ENCODE measurements around the gene MYOD1. TPM values are rescaled to one million over a fixed set of nuclear protein-coding genes. Genes with fewer than 3 reads are reported as not detected.

MYOD1 gene
- total RNA-seq, 4 donors from 2014 or later, result not detected

DNA sequence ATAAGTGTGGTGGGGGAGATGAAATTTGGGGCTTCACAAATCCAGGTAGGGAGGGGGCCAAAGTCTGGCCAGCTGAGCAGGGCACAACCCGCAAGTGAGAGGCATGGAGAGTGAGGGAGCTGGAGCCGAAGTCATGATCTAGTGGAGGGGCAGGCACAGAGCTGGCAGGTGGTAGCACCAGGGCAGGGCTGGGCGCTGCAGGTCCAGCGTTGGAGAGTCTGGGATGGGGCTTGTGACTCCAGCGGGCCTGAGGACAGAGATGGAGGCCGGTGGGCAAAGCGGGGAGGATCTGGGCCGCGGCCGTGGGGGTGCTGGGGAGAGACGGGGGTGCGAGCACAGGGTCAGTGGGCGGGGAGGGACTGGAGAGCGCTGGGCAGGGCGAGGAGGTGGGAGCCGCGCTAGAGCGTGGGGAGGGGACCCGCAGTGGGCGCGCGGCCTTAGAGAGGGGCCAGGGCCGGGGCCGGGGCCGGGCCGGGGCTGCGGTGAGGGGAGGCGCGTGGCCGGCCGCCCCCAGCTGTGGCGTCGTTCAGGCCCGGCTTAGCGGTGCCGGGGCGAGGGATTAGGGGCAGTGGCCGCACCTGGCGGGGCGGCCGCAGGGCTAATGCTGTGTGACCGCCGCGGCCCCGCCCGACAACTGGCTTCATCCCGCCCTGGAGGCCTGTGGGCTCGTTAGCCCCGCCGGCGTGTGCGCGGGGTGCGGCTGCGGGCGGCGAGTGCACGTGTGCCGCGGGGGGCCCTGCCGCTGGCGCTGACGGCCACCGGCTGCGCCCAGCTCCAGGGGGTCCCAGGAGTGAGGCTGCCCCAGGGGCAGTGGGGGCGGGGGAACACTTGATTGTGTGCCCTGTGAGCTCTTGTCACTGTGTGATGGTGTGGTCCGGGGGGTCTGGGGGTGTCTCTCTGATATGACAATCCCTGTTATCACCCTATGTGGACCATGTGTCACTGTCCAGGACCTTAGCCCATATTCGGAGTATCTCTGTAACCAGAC lies 23.6 kb upstream of the MYOD1 start:
- Histone ChIP-seq H3K27ac (replicated peaks in 1 of 4) (no peak overlapping the region), H3K4me1 (peaks cover 0 to 7% (median 0%) of the 10 kb centered on the region in 4 donors), H3K9me3 (no peaks in the 10 kb centered on the region), H3K27me3 (peaks cover 0 to 56% (median 16%) of the 10 kb centered on the region in 4 donors), H3K4me3 (peak overlapping the region in 1 of 4 donors; percentile 14), H3K36me3 (no peaks in the 10 kb centered on the region)
- no peak for DNase-seq (ENCODE audit: extremely low spot score)
- intact Hi-C loops (cut with DNase I), result no loop called here
- 10% methylated on average over 21 of the region's 68 CpGs for WGBS
- TF ChIP-seq EP300 (IDR thresholded peaks at IDR 0.05), result no peak
- no peak for TF ChIP-seq POLR2A (IDR thresholded peaks at IDR 0.05; ENCODE audit: low read depth)
- TF ChIP-seq, protein P1, sequence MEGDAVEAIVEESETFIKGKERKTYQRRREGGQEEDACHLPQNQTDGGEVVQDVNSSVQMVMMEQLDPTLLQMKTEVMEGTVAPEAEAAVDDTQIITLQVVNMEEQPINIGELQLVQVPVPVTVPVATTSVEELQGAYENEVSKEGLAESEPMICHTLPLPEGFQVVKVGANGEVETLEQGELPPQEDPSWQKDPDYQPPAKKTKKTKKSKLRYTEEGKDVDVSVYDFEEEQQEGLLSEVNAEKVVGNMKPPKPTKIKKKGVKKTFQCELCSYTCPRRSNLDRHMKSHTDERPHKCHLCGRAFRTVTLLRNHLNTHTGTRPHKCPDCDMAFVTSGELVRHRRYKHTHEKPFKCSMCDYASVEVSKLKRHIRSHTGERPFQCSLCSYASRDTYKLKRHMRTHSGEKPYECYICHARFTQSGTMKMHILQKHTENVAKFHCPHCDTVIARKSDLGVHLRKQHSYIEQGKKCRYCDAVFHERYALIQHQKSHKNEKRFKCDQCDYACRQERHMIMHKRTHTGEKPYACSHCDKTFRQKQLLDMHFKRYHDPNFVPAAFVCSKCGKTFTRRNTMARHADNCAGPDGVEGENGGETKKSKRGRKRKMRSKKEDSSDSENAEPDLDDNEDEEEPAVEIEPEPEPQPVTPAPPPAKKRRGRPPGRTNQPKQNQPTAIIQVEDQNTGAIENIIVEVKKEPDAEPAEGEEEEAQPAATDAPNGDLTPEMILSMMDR (IDR thresholded peaks at IDR 0.05), result no peak
- no peak for TF ChIP-seq POLR2AphosphoS5 (IDR thresholded peaks at IDR 0.05)

DNA sequence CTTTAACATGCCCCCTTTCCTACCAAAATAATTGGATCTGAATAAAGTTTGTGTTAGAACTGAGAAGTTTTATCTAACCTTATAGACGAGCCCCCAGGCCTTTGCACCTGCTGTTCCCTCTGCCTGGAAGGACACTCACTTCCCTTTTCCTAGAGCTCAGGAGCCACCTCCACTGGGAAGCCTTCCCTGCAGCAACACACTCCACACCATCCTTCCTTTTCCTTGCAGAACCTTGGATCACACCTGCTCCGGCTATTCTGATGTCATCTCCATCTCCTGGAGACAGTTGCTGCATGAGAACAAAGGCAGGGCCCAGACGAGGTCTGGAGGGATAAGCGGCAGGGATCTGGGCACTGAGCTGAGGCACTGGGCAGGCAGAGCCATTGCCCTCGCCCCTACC lies 22.6 kb upstream of the MYOD1 start:
- no peak for DNase-seq (ENCODE audit: extremely low spot score)
- Histone ChIP-seq H3K27ac (replicated peaks in 1 of 4) (no peak overlapping the region), H3K36me3 (no peaks in the 10 kb centered on the region), H3K4me1 (peaks cover 0 to 7% (median 0%) of the 10 kb centered on the region in 4 donors), H3K27me3 (peaks cover 0 to 54% (median 16%) of the 10 kb centered on the region in 4 donors), H3K9me3 (no peaks in the 10 kb centered on the region), H3K4me3 (no peak overlapping the region)
- intact Hi-C loops (cut with DNase I), result no loop called here
- TF ChIP-seq EP300 (IDR thresholded peaks at IDR 0.05) (no peak), POLR2A (IDR thresholded peaks at IDR 0.05; ENCODE audit: low read depth) (no peak), POLR2AphosphoS5 (IDR thresholded peaks at IDR 0.05) (no peak)
- TF ChIP-seq, protein P1 (IDR thresholded peaks at IDR 0.05), result no peak
- WGBS, result 88% methylated on average over 5 of the region's 5 CpGs

DNA sequence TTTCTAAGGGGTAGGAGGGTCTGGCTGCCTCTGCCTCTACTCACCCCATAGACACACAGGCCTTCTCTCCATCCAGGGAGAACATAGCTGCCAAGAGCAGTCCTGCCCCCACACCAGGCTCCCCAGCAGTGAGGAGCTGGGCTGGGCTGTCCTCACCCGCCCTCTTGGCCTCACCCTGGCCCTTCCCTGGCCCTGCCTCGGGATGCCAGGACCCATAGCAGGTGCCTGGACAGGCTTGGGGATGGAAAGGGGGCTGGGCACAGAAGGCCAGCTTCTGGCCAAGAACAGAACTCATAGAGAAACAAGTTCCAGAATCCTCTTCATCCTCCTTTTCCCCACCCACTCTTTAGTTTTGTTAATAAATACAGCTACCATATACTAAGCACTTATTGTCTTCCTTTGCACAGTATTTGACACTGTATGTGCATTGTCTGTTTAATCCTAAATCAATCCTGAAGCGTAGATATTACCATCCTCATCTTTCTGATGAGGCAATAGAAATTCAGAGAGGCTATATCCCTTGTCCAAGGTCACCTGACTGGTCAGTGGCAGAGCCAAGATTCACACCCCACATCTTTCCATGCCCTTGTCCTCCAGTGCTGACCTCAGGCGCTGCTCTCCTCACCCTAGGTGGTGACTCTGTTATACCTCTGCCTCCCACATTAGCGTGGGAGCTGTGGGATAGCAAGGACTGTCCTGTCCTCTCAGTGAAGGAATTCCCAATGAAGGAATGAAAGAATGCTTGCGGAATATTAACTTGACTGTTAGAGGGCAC lies 22.0 kb upstream of the MYOD1 start:
- intact Hi-C loops (cut with DNase I), result no loop called here
- H3K36me3 ChIP-seq, result no peaks in the 10 kb centered on the region
- WGBS, result 56% methylated on average over 6 of the region's 6 CpGs
- H3K27me3 ChIP-seq, result peaks cover 0 to 48% (median 16%) of the 10 kb centered on the region in 4 donors
- no peak for DNase-seq (ENCODE audit: extremely low spot score)
- TF ChIP-seq, protein P1 (IDR thresholded peaks at IDR 0.05), result no peak
- TF ChIP-seq POLR2A (IDR thresholded peaks at IDR 0.05; ENCODE audit: low read depth), result no peak
- no peak for TF ChIP-seq EP300 (IDR thresholded peaks at IDR 0.05)
- no peak for TF ChIP-seq POLR2AphosphoS5 (IDR thresholded peaks at IDR 0.05)
- no peak overlapping the region for H3K27ac ChIP-seq (replicated peaks in 1 of 4)
- peaks cover 0 to 7% (median 0%) of the 10 kb centered on the region in 4 donors for H3K4me1 ChIP-seq
- no peaks in the 10 kb centered on the region for H3K9me3 ChIP-seq
- H3K4me3 ChIP-seq, result no peak overlapping the region

DNA sequence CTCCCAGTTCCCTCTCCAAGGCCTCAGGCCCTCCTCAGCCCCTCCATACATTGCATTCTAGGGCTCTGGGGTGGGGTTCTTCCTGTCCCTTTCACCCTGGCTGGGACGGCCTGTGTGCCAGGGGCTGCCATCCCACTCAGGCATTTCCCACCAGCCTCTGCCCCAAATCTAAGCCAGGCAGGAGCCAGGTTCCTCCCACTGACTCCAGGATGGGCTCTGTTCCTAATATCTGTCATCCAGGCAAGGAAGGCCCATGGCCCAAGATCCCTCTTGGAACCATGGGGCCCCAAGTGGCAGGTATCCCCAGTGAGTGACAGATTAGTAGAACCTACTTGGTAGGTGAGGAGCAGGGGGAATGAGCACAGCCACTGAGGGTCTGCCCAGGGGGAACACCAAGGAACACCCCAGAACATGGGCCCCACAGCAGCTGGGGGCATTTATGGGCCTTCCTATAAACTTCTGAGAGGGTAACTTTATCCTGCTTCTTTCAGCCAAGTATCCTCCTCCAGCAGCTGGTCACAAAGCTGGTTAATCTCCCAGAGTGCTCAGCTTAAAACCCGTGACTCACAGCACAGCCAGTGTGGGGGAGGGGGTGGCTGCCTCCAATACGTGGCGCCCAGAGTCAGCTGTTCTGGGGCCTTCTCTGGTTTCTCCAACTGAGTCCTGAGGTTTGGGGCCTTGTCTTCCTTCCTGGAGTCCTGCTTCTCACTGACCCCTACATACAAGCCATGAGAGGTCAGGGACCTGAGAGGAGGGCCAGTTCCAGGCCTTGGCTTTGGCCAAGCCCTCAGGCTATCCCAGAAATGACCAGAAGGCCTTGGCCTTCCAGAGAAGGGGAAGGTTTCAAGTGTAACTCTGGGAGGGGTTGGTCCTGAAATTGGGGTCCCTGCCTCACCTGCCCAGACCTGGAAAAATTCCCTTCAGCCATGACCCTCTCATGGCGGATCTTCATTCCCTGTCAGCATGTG lies 19.9 kb upstream of the MYOD1 start:
- 94% methylated on average over 2 of the region's 5 CpGs for WGBS
- Histone ChIP-seq H3K27me3 (peaks cover 0 to 33% (median 15%) of the 10 kb centered on the region in 4 donors), H3K36me3 (no peaks in the 10 kb centered on the region), H3K4me3 (no peak overlapping the region), H3K27ac (replicated peaks in 1 of 4) (no peak overlapping the region), H3K9me3 (peaks cover 0 to 6% (median 0%) of the 10 kb centered on the region in 4 donors), H3K4me1 (peaks cover 0 to 7% (median 0%) of the 10 kb centered on the region in 4 donors)
- DNase-seq (ENCODE audit: extremely low spot score), result no peak
- TF ChIP-seq EP300 (IDR thresholded peaks at IDR 0.05) (no peak), POLR2A (IDR thresholded peaks at IDR 0.05; ENCODE audit: low read depth) (no peak), POLR2AphosphoS5 (IDR thresholded peaks at IDR 0.05) (no peak)
- TF ChIP-seq, protein P1 (IDR thresholded peaks at IDR 0.05), result no peak
- intact Hi-C loops (cut with DNase I), result no loop called here

All from esophagus muscularis mucosa (tissue), 4 donors.